T-helper 17 cell (primary cell): Measurements from ENCODE around the gene CFI. TPM values are rescaled to one million over a fixed set of nuclear protein-coding genes. Genes with fewer than 3 reads are reported as not detected.

Experiments used
- ATAC-seq: fragments of 150-1000 bp; cut with Tn5 transposase; 2 replicates; pipeline ENCODE4 v1.10.0; 2021; ENCODE audit warnings: mild to moderate bottlenecking, moderate library complexity
- DNase-seq, 3 donors: peaks; one replicate each; pipeline versions ENCODE4 v3.0.0 to v3.0.0-alpha.2; 2020 to 2021
- H3K9me3 ChIP-seq: one replicate; pipeline ENCODE4 v1.7.0; 2013; ENCODE audit warnings: low read length, mild to moderate bottlenecking; ENCODE audit not compliant: control insufficient read depth, poor library complexity, severe bottlenecking
- H3K27ac Mint-ChIP-seq: one replicate; pipeline ENCODE4 v1.8.0; 2022; ENCODE audit warnings: mild to moderate bottlenecking, moderate library complexity, mixed read lengths
- H3K27me3 Mint-ChIP-seq: one replicate; pipeline ENCODE4 v1.8.0; 2022; ENCODE audit warnings: mixed read lengths
- H3K36me3 Mint-ChIP-seq: one replicate; pipeline ENCODE4 v1.8.0; 2022; ENCODE audit warnings: low read depth, mixed read lengths
- H3K4me1 Mint-ChIP-seq: one replicate; pipeline ENCODE4 v1.8.0; 2022; ENCODE audit warnings: mild to moderate bottlenecking, mixed read lengths
- H3K4me3 Mint-ChIP-seq: one replicate; pipeline ENCODE4 v1.8.0; 2022; ENCODE audit warnings: mild to moderate bottlenecking, moderate library complexity, mixed read lengths
- total RNA-seq, 4 donors: library from RNA in 2 of 4; stranded (reverse) in 2 of 4; gene quantifications; one replicate each; pipeline ENCODE4 v1.2.3 and lab custom pipeline; 2022 to 2026

CFI gene
- total RNA-seq, 2 donors from 2014 or later, result not detected

DNA sequence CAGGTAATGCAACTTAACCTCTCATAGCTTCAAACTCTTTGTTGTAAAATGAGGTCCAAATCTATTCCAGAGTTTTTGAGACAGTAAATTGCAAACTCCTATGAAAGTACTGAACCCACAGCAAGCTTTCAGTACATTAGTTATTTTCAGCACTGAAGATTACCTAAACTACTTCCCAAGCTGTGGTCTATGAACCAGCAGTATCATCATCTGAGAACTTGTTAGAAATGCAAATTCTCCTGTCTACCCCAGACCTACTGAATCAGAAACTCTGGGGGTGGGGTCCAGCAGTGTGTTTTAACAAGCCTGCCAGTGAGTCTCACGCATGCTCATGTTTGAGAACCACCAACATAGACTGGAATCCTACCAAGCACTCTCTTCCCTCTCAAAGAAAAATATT lies 92.8 kb downstream of the CFI start:
- Mint-ChIP-seq H3K4me3 (no peak overlapping the region), H3K36me3 (peaks cover 2% of the 10 kb centered on the region), H3K27me3 (no peaks in the 10 kb centered on the region), H3K4me1 (peaks cover 4% of the 10 kb centered on the region), H3K27ac (peak overlapping the region; percentile 9)
- H3K9me3 ChIP-seq, result no peaks in the 10 kb centered on the region
- ATAC-seq (no peak), DNase-seq (no peak)

DNA sequence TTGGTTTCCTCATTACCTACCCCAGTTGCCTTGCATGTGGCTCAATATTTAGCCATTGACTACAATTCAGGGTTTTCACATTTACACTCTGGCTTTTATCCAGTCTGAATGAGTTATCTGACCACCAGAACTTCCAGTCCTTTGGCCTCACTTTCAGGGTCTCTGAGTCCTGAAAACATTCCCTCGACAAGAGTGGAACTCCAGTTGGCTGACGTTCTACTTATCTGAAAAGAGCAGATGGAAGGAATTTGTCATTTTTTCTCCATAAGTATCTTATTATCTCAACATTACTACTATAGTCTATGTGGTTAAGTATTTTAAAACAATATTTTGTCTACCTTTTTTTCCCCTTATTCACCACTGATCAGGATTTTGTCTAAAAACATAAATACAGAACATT lies 93.4 kb downstream of the CFI start:
- Mint-ChIP-seq H3K4me3 (no peak overlapping the region), H3K27me3 (no peaks in the 10 kb centered on the region), H3K36me3 (peaks cover 2% of the 10 kb centered on the region), H3K4me1 (peaks cover 7% of the 10 kb centered on the region), H3K27ac (peak overlapping the region; percentile 9)
- DNase-seq (no peak), ATAC-seq (no peak)
- no peaks in the 10 kb centered on the region for H3K9me3 ChIP-seq

DNA sequence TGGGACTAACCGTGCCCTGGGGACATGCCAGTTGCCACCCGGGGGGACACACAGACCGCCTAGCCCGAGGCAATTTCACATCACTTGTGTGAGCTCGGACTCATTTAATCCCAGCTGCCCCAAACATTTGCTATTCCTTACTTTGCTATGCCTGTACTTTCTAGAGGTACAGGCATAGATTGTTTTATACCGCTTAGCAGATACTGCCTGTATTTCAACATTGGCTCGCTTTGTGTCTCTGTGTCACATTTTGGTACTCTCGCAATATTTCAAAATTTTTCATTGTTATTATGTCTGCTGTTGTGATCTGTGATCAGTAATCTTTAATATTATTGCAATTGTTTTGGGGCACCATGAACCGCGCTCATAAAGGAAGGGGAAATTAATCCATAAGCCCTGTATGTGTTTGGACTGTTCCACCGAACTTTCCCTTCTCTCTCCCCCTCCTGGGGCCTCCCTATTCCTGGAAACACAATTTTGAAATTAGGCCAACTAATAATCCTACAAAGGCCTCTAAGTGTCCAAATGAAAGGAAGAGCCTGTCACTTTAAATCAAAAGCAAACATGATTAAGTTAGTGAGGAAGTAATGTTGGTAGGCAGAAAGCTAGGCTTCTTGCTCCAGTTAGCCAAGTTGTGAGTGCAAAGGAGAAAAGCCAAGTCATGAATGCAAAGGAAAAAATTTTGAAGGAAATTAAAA lies 98.0 kb downstream of the CFI start:
- Mint-ChIP-seq H3K4me1 (peaks cover 34% of the 10 kb centered on the region), H3K27me3 (no peaks in the 10 kb centered on the region), H3K27ac (peak overlapping the region; percentile 96), H3K36me3 (peaks cover 2% of the 10 kb centered on the region), H3K4me3 (peak overlapping the region; percentile 96)
- DNase-seq (no peak), ATAC-seq (no peak)
- no peaks in the 10 kb centered on the region for H3K9me3 ChIP-seq

- DNase-seq (peak; percentile 70 to 73 (median 71)), ATAC-seq (peak; percentile 93)
- Mint-ChIP-seq H3K27ac (peak within 1 kb of the TSS; percentile 96), H3K36me3 (peaks cover 2% of the 10 kb centered on the region), H3K4me3 (peak within 1 kb of the TSS; percentile 96), H3K4me1 (peaks cover 40% of the 10 kb centered on the region), H3K27me3 (no peaks in the 10 kb centered on the region)
- no peaks in the 10 kb centered on the region for H3K9me3 ChIP-seq
These were observed 98.7 kb downstream of the CFI start, which contains the start of gene CASP6 for GRCh38 chr4:109702950-109703663. Gene CASP6 (minus strand): TSS chr4:109703445. CDS start chr4:109703395, 50 bp downstream.

DNA sequence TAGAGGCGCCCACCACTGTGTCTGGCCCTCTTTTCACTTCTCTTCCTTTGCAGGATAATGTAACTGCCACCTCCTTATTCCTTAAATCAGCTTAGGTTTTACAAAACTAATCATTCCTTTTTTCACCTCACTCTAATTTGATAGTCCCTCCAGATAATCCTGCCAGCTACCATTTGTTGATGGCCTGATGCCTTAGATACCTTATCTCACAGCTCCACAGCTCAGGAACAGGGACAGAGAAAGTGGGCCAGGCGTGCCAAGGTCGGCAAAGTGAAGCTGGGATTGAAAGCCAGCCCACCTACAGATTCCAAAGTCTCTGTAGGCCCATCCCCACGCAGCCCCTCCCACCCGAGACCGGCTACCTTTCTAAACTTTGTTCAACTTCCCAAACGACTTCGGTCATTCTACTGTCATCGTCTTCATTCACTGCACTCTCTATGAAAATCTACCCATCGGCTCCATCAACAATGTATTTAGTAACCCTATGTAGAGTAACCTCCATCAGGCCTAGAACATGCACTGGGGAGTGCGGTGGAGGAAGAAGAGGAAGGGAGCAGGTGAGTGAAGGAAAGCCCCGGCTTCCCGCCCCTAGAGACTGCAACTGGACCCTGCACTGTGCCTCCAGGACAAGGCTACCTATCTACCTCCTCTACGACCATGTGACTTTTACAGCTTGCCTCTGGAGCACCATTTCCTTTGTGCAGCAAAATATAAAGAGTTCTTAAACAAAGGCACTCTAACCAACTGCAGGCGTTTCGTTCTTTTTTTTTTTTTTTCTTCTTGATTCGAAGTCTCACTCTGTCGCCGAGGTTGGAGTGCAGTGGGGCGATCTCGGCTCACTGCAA lies 100.0 kb downstream of the CFI start:
- Mint-ChIP-seq H3K4me1 (peaks cover 46% of the 10 kb centered on the region), H3K4me3 (peak overlapping the region; percentile 96), H3K27me3 (no peaks in the 10 kb centered on the region), H3K27ac (peak overlapping the region; percentile 96), H3K36me3 (peaks cover 8% of the 10 kb centered on the region)
- DNase-seq (no peak), ATAC-seq (no peak)
- no peaks in the 10 kb centered on the region for H3K9me3 ChIP-seq

DNA sequence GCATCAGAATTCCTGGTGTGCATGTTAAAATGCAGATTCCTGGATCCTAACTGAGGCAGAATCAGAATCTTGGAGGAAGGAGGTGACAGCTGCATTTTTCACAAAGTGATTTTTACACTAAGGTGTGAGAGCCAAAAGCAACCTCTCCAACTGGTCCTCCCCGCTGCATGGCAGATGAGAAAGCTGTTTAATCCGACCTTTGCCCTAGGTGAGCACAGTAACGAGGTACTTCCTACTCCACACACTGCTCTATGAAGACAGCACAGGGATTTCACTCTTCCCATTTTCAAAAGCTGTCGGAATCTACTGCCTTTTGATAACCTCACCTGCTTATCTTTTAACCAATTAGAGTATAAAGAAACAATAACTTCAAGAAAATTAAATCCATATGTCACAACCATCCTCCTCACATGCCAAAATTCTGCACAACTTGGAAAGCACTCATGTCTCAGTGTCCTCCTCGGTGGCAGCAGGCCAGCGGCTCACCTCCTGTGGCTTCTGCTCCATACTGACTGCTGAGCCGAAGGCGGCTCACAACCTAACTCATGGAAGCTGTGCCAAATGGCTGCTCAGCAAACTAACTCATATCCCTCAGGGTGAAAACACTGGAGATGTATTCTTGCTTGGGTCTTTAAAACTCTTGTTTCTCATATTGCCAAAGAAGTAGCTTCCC lies 102.1 kb downstream of the CFI start:
- Mint-ChIP-seq H3K27ac (peak overlapping the region; percentile 79), H3K4me1 (peaks cover 45% of the 10 kb centered on the region), H3K4me3 (no peak overlapping the region), H3K27me3 (no peaks in the 10 kb centered on the region), H3K36me3 (peaks cover 6% of the 10 kb centered on the region)
- no peak for ATAC-seq
- no peak for DNase-seq
- no peaks in the 10 kb centered on the region for H3K9me3 ChIP-seq

GRCh38 chr4:109698656-109699055 lies 103.1 kb downstream of the CFI start:
- Mint-ChIP-seq H3K27me3 (no peaks in the 10 kb centered on the region), H3K4me3 (no peak overlapping the region), H3K4me1 (peaks cover 45% of the 10 kb centered on the region), H3K36me3 (peaks cover 6% of the 10 kb centered on the region), H3K27ac (peak overlapping the region; percentile 79)
- no peaks in the 10 kb centered on the region for H3K9me3 ChIP-seq
- DNase-seq, result no peak
- ATAC-seq, result no peak

DNA sequence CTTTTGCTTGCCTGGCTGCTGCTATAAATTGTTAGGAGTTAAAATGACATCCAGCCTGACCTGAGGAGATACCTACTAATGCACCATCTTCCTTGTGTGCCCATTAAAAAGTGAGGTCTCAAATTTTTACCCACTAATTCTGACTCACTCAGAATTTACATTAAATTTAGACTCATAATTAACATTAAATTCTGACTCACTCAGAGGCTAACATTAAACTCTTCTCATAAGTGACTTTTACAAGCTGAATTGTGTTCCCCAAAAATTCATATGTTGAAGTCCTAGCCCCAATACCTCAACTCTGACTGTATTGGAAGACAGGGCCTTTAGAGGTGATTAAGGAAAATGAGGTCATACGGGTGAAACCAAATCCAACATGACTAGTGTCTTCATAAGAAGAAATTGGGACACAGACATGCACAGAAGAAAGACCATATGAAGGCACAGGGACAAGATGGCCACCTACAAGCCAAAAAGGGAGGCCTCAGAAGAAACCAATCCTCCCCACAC lies 110.3 kb downstream of the CFI start:
- H3K27ac Mint-ChIP-seq, result peak overlapping the region; percentile 82
- ATAC-seq (no peak), DNase-seq (no peak)
- no peaks in the 10 kb centered on the region for H3K27me3 Mint-ChIP-seq
- H3K4me3 Mint-ChIP-seq, result peak overlapping the region; percentile 74
- peaks cover 29% of the 10 kb centered on the region for H3K4me1 Mint-ChIP-seq
- no peaks in the 10 kb centered on the region for H3K9me3 ChIP-seq
- peaks cover 9% of the 10 kb centered on the region for H3K36me3 Mint-ChIP-seq

Other genes starting within 250 kb of the CFI start
- 10 to 100 TPM; 81.0 to 90.0 TPM for gene MCUB, start 241.8 kb downstream of the CFI start, total RNA-seq
- gene CASP6, start 98.6 kb downstream of the CFI start, total RNA-seq, result 10 to 100 TPM; 16.8 to 17.1 TPM
- 10 to 100 TPM; 13.8 to 39.4 TPM for gene PLA2G12A, start 71.9 kb downstream of the CFI start, total RNA-seq
- gene GAR1, start 13.8 kb upstream of the CFI start, total RNA-seq, result 10 to 100 TPM in 1 of 2 donors, 1 to 10 TPM in 1; 9.3 to 11.1 TPM
- gene RRH, start 26.0 kb upstream of the CFI start, total RNA-seq, result not detected
- under 1 TPM; 0.21 to 0.30 TPM for gene LRIT3, start 46.1 kb upstream of the CFI start, total RNA-seq
- gene EGF, start 110.9 kb upstream of the CFI start, total RNA-seq, result 10 to 100 TPM in 1 of 2 donors, under 1 TPM in 1; 0.30 to 11.8 TPM